ENCODE data around the gene UPK3BL1. TPM values are rescaled to one million over a fixed set of nuclear protein-coding genes. Genes with fewer than 3 reads are reported as not detected.
"Not testable (repeated sequence)": the region's sequence is repeated elsewhere in the genome, so short reads cannot be mapped to it uniquely, and the experiment has no call there.

The UPK3BL1 gene
- total and polyA plus RNA-seq, 2 of the 13 experiments (the other 11 are each of a cell fraction or from before 2014, with no cell fraction given) = 6.3 to 13.8 TPM

GRCh38 chr7:102593637-102594334 lies 48.8 kb downstream of the UPK3BL1 start:
- H3K4me3 ChIP-seq (replicated peaks in 1 of 3; ENCODE audit: insufficient read depth in 1 of 3, low read depth in 2 of 3, low read length in 3 of 3); H3K4me1 ChIP-seq (ENCODE audit: insufficient read depth, low read length); H3K9me3 ChIP-seq (ENCODE audit: low read length); BruUV-seq (replicated peaks); H3K27ac ChIP-seq (ENCODE audit: extremely low read length, insufficient read depth, low read length); DNase-seq (ENCODE audit: low spot score); H3K9ac ChIP-seq (ENCODE audit: insufficient read depth, low read depth, low read length); H3K79me2 ChIP-seq (ENCODE audit: insufficient read depth, low read length); CTCF ChIA-PET (ENCODE audit: low intra/inter-chr PET ratio, low total read pairs); H2AFZ ChIP-seq (ENCODE audit: low read length); H3K27me3 ChIP-seq (ENCODE audit: control insufficient read depth in 1 of 2, insufficient read depth in 2 of 2, low read length in 2 of 2); intact Hi-C loops (cut with micrococcal nuclease; ENCODE audit: unreplicated experiment); H4K20me1 ChIP-seq (ENCODE audit: insufficient read depth, low read length); H3K4me2 ChIP-seq (ENCODE audit: low read depth, low read length); POLR2A ChIA-PET; FAIRE-seq; H3K36me3 ChIP-seq (replicated peaks in 1 of 2; ENCODE audit: control insufficient read depth in 1 of 2, insufficient read depth in 2 of 2, low read length in 2 of 2); in situ Hi-C loops (cut with HindIII; ENCODE audit: extremely low pct_ligation_motif_present, low pct_unique_long_range_greater_than_20kb): not testable (repeated sequence)
- peak; percentile 2 for ATAC-seq
- WGBS (ENCODE audit: low lambda C conversion rate) = no CpG with 5 or more reads among the region's 68 CpGs

GRCh38 chr7:102592477-102593019 lies 50.0 kb downstream of the UPK3BL1 start:
- H3K9ac ChIP-seq (ENCODE audit: insufficient read depth, low read depth, low read length); H3K79me2 ChIP-seq (ENCODE audit: insufficient read depth, low read length); H3K9me3 ChIP-seq (ENCODE audit: low read length); CTCF ChIA-PET (ENCODE audit: low intra/inter-chr PET ratio, low total read pairs); DNase-seq (ENCODE audit: low spot score); H3K27ac ChIP-seq (ENCODE audit: extremely low read length, insufficient read depth, low read length); H3K4me3 ChIP-seq (replicated peaks in 1 of 3; ENCODE audit: insufficient read depth in 1 of 3, low read depth in 2 of 3, low read length in 3 of 3); H3K4me1 ChIP-seq (ENCODE audit: insufficient read depth, low read length); POLR2A ChIA-PET; H3K4me2 ChIP-seq (ENCODE audit: low read depth, low read length); FAIRE-seq; H2AFZ ChIP-seq (ENCODE audit: low read length); H3K36me3 ChIP-seq (replicated peaks in 1 of 2; ENCODE audit: control insufficient read depth in 1 of 2, insufficient read depth in 2 of 2, low read length in 2 of 2); H4K20me1 ChIP-seq (ENCODE audit: insufficient read depth, low read length); BruUV-seq (replicated peaks); intact Hi-C loops (cut with micrococcal nuclease; ENCODE audit: unreplicated experiment); H3K27me3 ChIP-seq (ENCODE audit: control insufficient read depth in 1 of 2, insufficient read depth in 2 of 2, low read length in 2 of 2); in situ Hi-C loops (cut with HindIII; ENCODE audit: extremely low pct_ligation_motif_present, low pct_unique_long_range_greater_than_20kb): not testable (repeated sequence)
- ATAC-seq = peak; percentile 72
- 24% methylated on average over 10 of the region's 26 CpGs for WGBS (ENCODE audit: low lambda C conversion rate)

GRCh38 chr7:102589857-102590256 lies 52.7 kb downstream of the UPK3BL1 start:
- DNase-seq (ENCODE audit: low spot score); H3K79me2 ChIP-seq (ENCODE audit: insufficient read depth, low read length); H4K20me1 ChIP-seq (ENCODE audit: insufficient read depth, low read length); H3K9ac ChIP-seq (ENCODE audit: insufficient read depth, low read depth, low read length); H3K27ac ChIP-seq (ENCODE audit: extremely low read length, insufficient read depth, low read length); in situ Hi-C loops (cut with HindIII; ENCODE audit: extremely low pct_ligation_motif_present, low pct_unique_long_range_greater_than_20kb); H3K4me2 ChIP-seq (ENCODE audit: low read depth, low read length); H3K9me3 ChIP-seq (ENCODE audit: low read length); intact Hi-C loops (cut with micrococcal nuclease; ENCODE audit: unreplicated experiment); H3K27me3 ChIP-seq (ENCODE audit: control insufficient read depth in 1 of 2, insufficient read depth in 2 of 2, low read length in 2 of 2); H3K4me1 ChIP-seq (ENCODE audit: insufficient read depth, low read length); POLR2A ChIA-PET; BruUV-seq (replicated peaks); H2AFZ ChIP-seq (ENCODE audit: low read length); CTCF ChIA-PET (ENCODE audit: low intra/inter-chr PET ratio, low total read pairs); H3K4me3 ChIP-seq (replicated peaks in 1 of 3; ENCODE audit: insufficient read depth in 1 of 3, low read depth in 2 of 3, low read length in 3 of 3); H3K36me3 ChIP-seq (replicated peaks in 1 of 2; ENCODE audit: control insufficient read depth in 1 of 2, insufficient read depth in 2 of 2, low read length in 2 of 2): not testable (repeated sequence)
- WGBS (ENCODE audit: low lambda C conversion rate) = no CpG with 5 or more reads among the region's 9 CpGs
- FAIRE-seq (peak; percentile 71), ATAC-seq (peak; percentile 89)

Small RNA genes lying within 50 kb of the gene (small RNA-seq; reads per million reads assigned to genes)
- gene AC105052.3 (ENCODE audit: insufficient read depth in 2 of 3, insufficient read length in 3 of 3, low read depth in 2 of 3, low replicate concordance in 1 of 3) (0 reads per million in 3 experiments), gene UPK3BL1 (ENCODE audit: insufficient read depth in 2 of 3, insufficient read length in 3 of 3, low read depth in 2 of 3, low replicate concordance in 1 of 3) (0 reads per million in 3 experiments)

Other genes starting within 250 kb of the UPK3BL1 start
- 13.2 and 16.8 TPM in 2 replicates for gene PRKRIP1, start 246.4 kb downstream of the UPK3BL1 start, total RNA-seq (2016; rRNA removed; fragmentation: Illumina TruSeq; extraction: Trizol)
- gene PRKRIP1, start 246.4 kb downstream of the UPK3BL1 start, polyA plus RNA-seq (2011; rRNA removed) = 13.2 and 16.4 TPM in 2 replicates
- 6.0 and 6.1 TPM in 2 replicates for gene ORAI2, start 209.2 kb downstream of the UPK3BL1 start, total RNA-seq (2016; rRNA removed; fragmentation: Illumina TruSeq; extraction: Trizol)
- gene ORAI2, start 209.2 kb downstream of the UPK3BL1 start, polyA plus RNA-seq (2011; rRNA removed) = 3.0 and 5.6 TPM in 2 replicates
- 8.7 and 8.8 TPM in 2 replicates for gene ALKBH4, start 177.9 kb downstream of the UPK3BL1 start, total RNA-seq (2016; rRNA removed; fragmentation: Illumina TruSeq; extraction: Trizol)
- gene ALKBH4, start 177.9 kb downstream of the UPK3BL1 start, polyA plus RNA-seq (2011; rRNA removed) = 2.6 and 3.4 TPM in 2 replicates
- gene LRWD1, start 177.8 kb downstream of the UPK3BL1 start, total RNA-seq (2016; rRNA removed; fragmentation: Illumina TruSeq; extraction: Trizol) = 14.5 and 16.3 TPM in 2 replicates
- gene LRWD1, start 177.8 kb downstream of the UPK3BL1 start, polyA plus RNA-seq (2011; rRNA removed) = 8.5 and 12.7 TPM in 2 replicates
- gene POLR2J, start 163.9 kb downstream of the UPK3BL1 start, total RNA-seq (2016; rRNA removed; fragmentation: Illumina TruSeq; extraction: Trizol) = 35.2 and 41.2 TPM in 2 replicates
- gene POLR2J, start 163.9 kb downstream of the UPK3BL1 start, polyA plus RNA-seq (2011; rRNA removed) = 62.1 and 71.4 TPM in 2 replicates
- gene RASA4B, start 125.0 kb downstream of the UPK3BL1 start, total RNA-seq (2016; rRNA removed; fragmentation: Illumina TruSeq; extraction: Trizol) = 0.48 and 0.82 TPM in 2 replicates
- 1.3 and 2.6 TPM in 2 replicates for gene RASA4B, start 125.0 kb downstream of the UPK3BL1 start, polyA plus RNA-seq (2011; rRNA removed)
- gene UPK3BL2, start 99.1 kb downstream of the UPK3BL1 start, total RNA-seq (2016; rRNA removed; fragmentation: Illumina TruSeq; extraction: Trizol) = 0.79 and 2.4 TPM in 2 replicates
- 7.9 and 8.9 TPM in 2 replicates for gene UPK3BL2, start 99.1 kb downstream of the UPK3BL1 start, polyA plus RNA-seq (2011; rRNA removed)
- gene SPDYE2, start 91.6 kb downstream of the UPK3BL1 start, total RNA-seq (2016; rRNA removed; fragmentation: Illumina TruSeq; extraction: Trizol) = not detected in 2 replicates
- not detected in 2 replicates for gene SPDYE2, start 91.6 kb downstream of the UPK3BL1 start, polyA plus RNA-seq (2011; rRNA removed)
- 24.0 and 28.0 TPM in 2 replicates for gene POLR2J3, start 70.2 kb downstream of the UPK3BL1 start, total RNA-seq (2016; rRNA removed; fragmentation: Illumina TruSeq; extraction: Trizol)
- gene POLR2J3, start 70.2 kb downstream of the UPK3BL1 start, polyA plus RNA-seq (2011; rRNA removed) = 34.2 and 36.5 TPM in 2 replicates
- 0.59 and 1.1 TPM in 2 replicates for gene RASA4, start 26.0 kb downstream of the UPK3BL1 start, total RNA-seq (2016; rRNA removed; fragmentation: Illumina TruSeq; extraction: Trizol)
- gene RASA4, start 26.0 kb downstream of the UPK3BL1 start, polyA plus RNA-seq (2011; rRNA removed) = 1.6 and 3.2 TPM in 2 replicates
- not detected in 2 replicates for gene SPDYE2B, start 7.5 kb upstream of the UPK3BL1 start, total RNA-seq (2016; rRNA removed; fragmentation: Illumina TruSeq; extraction: Trizol)
- not detected in 2 replicates for gene SPDYE2B, start 7.5 kb upstream of the UPK3BL1 start, polyA plus RNA-seq (2011; rRNA removed)
- 0.22 and 1.6 TPM in 2 replicates for gene POLR2J2, start 28.9 kb upstream of the UPK3BL1 start, total RNA-seq (2016; rRNA removed; fragmentation: Illumina TruSeq; extraction: Trizol)
- gene POLR2J2, start 28.9 kb upstream of the UPK3BL1 start, polyA plus RNA-seq (2011; rRNA removed) = 2.7 and 2.8 TPM in 2 replicates
- gene FAM185A, start 106.2 kb upstream of the UPK3BL1 start, total RNA-seq (2016; rRNA removed; fragmentation: Illumina TruSeq; extraction: Trizol) = 11.6 and 12.9 TPM in 2 replicates
- gene FAM185A, start 106.2 kb upstream of the UPK3BL1 start, polyA plus RNA-seq (2011; rRNA removed) = 5.0 and 5.4 TPM in 2 replicates